Stomach (tissue), 9 donors: Measurements from ENCODE around the gene ZCCHC14. TPM values are rescaled to one million over a fixed set of nuclear protein-coding genes. Genes with fewer than 3 reads are reported as not detected.

Experiments used
- DNase-seq, 2 donors: peaks; one replicate each; pipeline versions ENCODE4 v3.0.0 to v3.0.0-alpha.2; 2013 to 2019
- H3K27ac ChIP-seq, 5 donors: fragments of 200-600 bp in 4 of 5; sonication (generic) in 4 of 5; one replicate each; pipeline ENCODE4 v1.5.1; 2013 to 2019; ENCODE audit warnings: mild to moderate bottlenecking in 1 of 5, moderate library complexity in 1 of 5
- H3K27me3 ChIP-seq, 3 donors: fragments of 200-600 bp; sonication (generic); one replicate each; pipeline ENCODE4 v1.5.1; 2017 to 2019; ENCODE audit warnings: mixed run types in 1 of 3
- H3K36me3 ChIP-seq, 4 donors: fragments of 200-600 bp; sonication (generic); 1 replicate in 3 of 4; 2 replicates in 1 of 4; pipeline ENCODE4 v1.5.1; 2016 to 2019
- H3K4me1 ChIP-seq, 4 donors: fragments of 200-600 bp; sonication (generic); one replicate each; pipeline ENCODE4 v1.5.1; 2016 to 2019
- H3K4me3 ChIP-seq, 4 donors: fragments of 200-600 bp; sonication (generic) in 3 of 4; one replicate each; pipeline ENCODE4 v1.5.1; 2016 to 2019; ENCODE audit warnings: mild to moderate bottlenecking in 1 of 4
- H3K9me3 ChIP-seq, 4 donors: fragments of 200-600 bp; sonication (generic); one replicate each; pipeline ENCODE4 v1.5.1; 2016 to 2019
- EP300 ChIP-seq: sonication (generic); formaldehyde crosslinking; IDR thresholded peaks from one replicate; pipeline ENCODE4 v1.6.1; 2017; ENCODE audit warnings: antibody characterized with exemption
- POLR2A ChIP-seq, 4 donors: fragments of 450-650 bp; IDR thresholded peaks; one replicate each; pipeline ENCODE4 v1.6.1; 2016; ENCODE audit warnings: antibody characterized with exemption in 4 of 4, control low read depth in 2 of 4, mild to moderate bottlenecking in 1 of 4, moderate library complexity in 1 of 4
- POLR2AphosphoS5 ChIP-seq, 3 donors: sonication (generic); formaldehyde crosslinking; IDR thresholded peaks; one replicate each; pipeline ENCODE4 v1.6.1; 2016; ENCODE audit warnings: antibody characterized with exemption in 3 of 3
- WGBS, 5 donors: extraction: QIAGEN DNeasy Blood & Tissue Kit in 3 of 5; methylation state at CpG; one replicate each; pipeline versions ENCODE4 v1.1.5 to v1.1.7; 2013 to 2018; 5-methylcytosine and 5-hydroxymethylcytosine counted together
- intact Hi-C: fragments of 100-400 bp; cut with DNase I; formaldehyde crosslinking; loops from one replicate; pipeline ENCODE4 v1.15.1; 2023; ENCODE audit warnings: low total_unique reads
- polyA plus RNA-seq, 3 donors: library from polyadenylated mRNA; stranded (reverse); fragments of 200-250 nt; gene quantifications; one replicate each; pipeline ENCODE4 v1.2.3, GENCODE V29; 2013
- total RNA-seq, 5 donors: library from RNA; depleted of rRNA; stranded (reverse); fragments of >200 nt; gene quantifications; one replicate each; pipeline versions ENCODE4 v1.1.0 to v1.2.3, GENCODE V29; 2014 to 2016
- TF ChIP-seq, protein P1 (sequence below), 7 experiments: fragments of 450-650 bp in 4 of 7; fragments of 200-600 bp in 3 of 7; sonication (generic) in 3 of 7; IDR thresholded peaks; one replicate each; pipeline ENCODE4 v1.5.1; 2016 to 2019; ENCODE audit warnings: antibody characterized with exemption in 7 of 7, control low read depth in 2 of 7, mild to moderate bottlenecking in 1 of 7
- donor health status: healthy with polysubstance abuse.
- donor health status: Bipolar disorder and iron deficiency.
- donor health status: healthy.

The ZCCHC14 gene
- total and polyA plus RNA-seq, 8 donors, result 5.4 to 25.9 (median 16.7) TPM

DNA sequence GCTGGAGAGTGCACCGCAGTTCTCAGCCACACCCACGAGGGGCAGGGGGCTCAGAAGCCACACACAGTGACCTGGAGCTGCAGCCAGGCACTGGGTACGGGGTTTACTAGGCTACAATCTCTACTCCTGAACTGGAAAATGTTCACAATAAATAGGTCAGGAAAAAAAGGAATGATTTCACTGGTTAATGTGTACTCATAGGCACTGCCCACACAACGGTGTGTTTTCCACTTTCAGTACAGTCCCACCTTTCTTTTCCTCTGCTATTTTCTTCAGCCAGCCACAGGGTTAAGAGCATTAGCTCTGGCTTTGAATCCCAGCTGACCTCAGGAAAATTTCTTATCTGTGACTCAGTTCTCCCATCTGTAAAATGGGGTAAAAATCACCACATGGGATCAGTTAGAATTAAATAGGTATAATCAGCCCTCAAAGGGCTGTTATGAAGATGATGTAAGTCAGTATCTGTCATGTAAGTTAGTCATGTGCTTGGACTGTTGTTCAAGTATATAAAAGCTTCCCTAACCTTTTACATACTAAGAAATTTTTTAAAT, 35.7 kb downstream of the ZCCHC14 start:
- Histone ChIP-seq H3K4me3 (no peak overlapping the region), H3K36me3 (peaks cover 16 to 67% (median 61%) of the 10 kb centered on the region in 4 donors), H3K27me3 (no peaks in the 10 kb centered on the region), H3K27ac (peak overlapping the region in 3 of 5 donors; percentile 5 to 32 (median 20)), H3K4me1 (peaks cover 6 to 29% (median 21%) of the 10 kb centered on the region in 4 donors), H3K9me3 (no peaks in the 10 kb centered on the region)
- WGBS, 5 donors, result 51 to 66% (median 53%) methylated on average over 4 of the region's 4 CpGs
- DNase-seq, result no peak
- intact Hi-C loops, result no loop called here
- TF ChIP-seq POLR2AphosphoS5 (IDR thresholded peaks at IDR 0.05) (no peak), EP300 (no peak), POLR2A (IDR thresholded peaks at IDR 0.05) (no peak)
- TF ChIP-seq, protein P1, sequence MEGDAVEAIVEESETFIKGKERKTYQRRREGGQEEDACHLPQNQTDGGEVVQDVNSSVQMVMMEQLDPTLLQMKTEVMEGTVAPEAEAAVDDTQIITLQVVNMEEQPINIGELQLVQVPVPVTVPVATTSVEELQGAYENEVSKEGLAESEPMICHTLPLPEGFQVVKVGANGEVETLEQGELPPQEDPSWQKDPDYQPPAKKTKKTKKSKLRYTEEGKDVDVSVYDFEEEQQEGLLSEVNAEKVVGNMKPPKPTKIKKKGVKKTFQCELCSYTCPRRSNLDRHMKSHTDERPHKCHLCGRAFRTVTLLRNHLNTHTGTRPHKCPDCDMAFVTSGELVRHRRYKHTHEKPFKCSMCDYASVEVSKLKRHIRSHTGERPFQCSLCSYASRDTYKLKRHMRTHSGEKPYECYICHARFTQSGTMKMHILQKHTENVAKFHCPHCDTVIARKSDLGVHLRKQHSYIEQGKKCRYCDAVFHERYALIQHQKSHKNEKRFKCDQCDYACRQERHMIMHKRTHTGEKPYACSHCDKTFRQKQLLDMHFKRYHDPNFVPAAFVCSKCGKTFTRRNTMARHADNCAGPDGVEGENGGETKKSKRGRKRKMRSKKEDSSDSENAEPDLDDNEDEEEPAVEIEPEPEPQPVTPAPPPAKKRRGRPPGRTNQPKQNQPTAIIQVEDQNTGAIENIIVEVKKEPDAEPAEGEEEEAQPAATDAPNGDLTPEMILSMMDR (IDR thresholded peaks at IDR 0.05), result no peak

- intact Hi-C loops, result no loop called here
- Histone ChIP-seq H3K27me3 (no peaks in the 10 kb centered on the region), H3K36me3 (peaks cover 19 to 70% (median 65%) of the 10 kb centered on the region in 4 donors), H3K4me3 (no peak overlapping the region), H3K9me3 (no peaks in the 10 kb centered on the region), H3K4me1 (peaks cover 0 to 16% (median 8%) of the 10 kb centered on the region in 4 donors), H3K27ac (no peak overlapping the region)
- no peak for DNase-seq
- TF ChIP-seq EP300 (no peak), POLR2A (IDR thresholded peaks at IDR 0.05) (no peak), POLR2AphosphoS5 (IDR thresholded peaks at IDR 0.05) (no peak)
- TF ChIP-seq, protein P1 (IDR thresholded peaks at IDR 0.05), result no peak
- WGBS, 5 donors, result 93 to 98% (median 96%) methylated on average over 3 of the region's 3 CpGs
Observed at GRCh38 chr16:87454391-87454790, 38.4 kb downstream of the ZCCHC14 start.

GRCh38 chr16:87453326-87453725, 39.5 kb downstream of the ZCCHC14 start:
- Histone ChIP-seq H3K9me3 (no peaks in the 10 kb centered on the region), H3K27me3 (no peaks in the 10 kb centered on the region), H3K27ac (no peak overlapping the region), H3K4me1 (peaks cover 0 to 15% (median 5%) of the 10 kb centered on the region in 4 donors), H3K36me3 (peaks cover 12 to 70% (median 64%) of the 10 kb centered on the region in 4 donors), H3K4me3 (no peak overlapping the region)
- 90 to 97% (median 94%) methylated on average over 10 to 14 of the region's 14 CpGs for WGBS, 5 donors
- DNase-seq, result no peak
- intact Hi-C loops, result no loop called here
- TF ChIP-seq POLR2AphosphoS5 (IDR thresholded peaks at IDR 0.05) (no peak), EP300 (no peak), POLR2A (IDR thresholded peaks at IDR 0.05) (no peak)
- TF ChIP-seq, protein P1 (IDR thresholded peaks at IDR 0.05), result no peak

GRCh38 chr16:87451563-87452210, 41.1 kb downstream of the ZCCHC14 start:
- H3K27me3 ChIP-seq, result no peaks in the 10 kb centered on the region
- intact Hi-C loops, result no loop called here
- no peaks in the 10 kb centered on the region for H3K9me3 ChIP-seq
- 91 to 93% (median 92%) methylated on average over 17 to 18 of the region's 18 CpGs for WGBS, 5 donors
- H3K36me3 ChIP-seq, result peaks cover 10 to 70% (median 66%) of the 10 kb centered on the region in 4 donors
- H3K27ac ChIP-seq, result no peak overlapping the region
- peaks cover 0 to 15% (median 2%) of the 10 kb centered on the region in 4 donors for H3K4me1 ChIP-seq
- no peak for DNase-seq
- H3K4me3 ChIP-seq, result no peak overlapping the region
- TF ChIP-seq POLR2AphosphoS5 (IDR thresholded peaks at IDR 0.05), result no peak

DNA sequence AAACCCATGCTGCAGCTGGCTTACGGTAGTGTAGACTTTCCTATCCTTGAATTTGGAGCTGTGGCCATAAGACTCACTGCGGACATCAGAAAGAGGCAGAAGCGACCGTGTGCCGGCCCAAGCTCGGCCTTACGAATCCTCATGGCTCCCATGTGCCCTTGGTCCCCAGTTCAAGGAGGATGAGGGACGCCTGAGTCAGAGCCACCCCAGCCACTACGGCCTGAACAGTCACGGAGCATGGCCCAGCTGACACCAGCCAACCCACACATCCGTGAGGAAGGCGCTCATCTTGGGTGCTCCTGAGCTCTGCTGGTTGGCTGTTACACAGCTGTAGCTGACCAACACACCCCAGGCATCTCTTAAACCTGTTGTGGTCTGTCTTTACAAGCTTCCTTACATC, 44.0 kb downstream of the ZCCHC14 start:
- H3K9me3 ChIP-seq, result no peaks in the 10 kb centered on the region
- peaks cover 13 to 73% (median 66%) of the 10 kb centered on the region in 4 donors for H3K36me3 ChIP-seq
- H3K27ac ChIP-seq, result no peak overlapping the region
- no peak overlapping the region for H3K4me3 ChIP-seq
- no peak for DNase-seq
- no peaks in the 10 kb centered on the region for H3K27me3 ChIP-seq
- intact Hi-C loops, result no loop called here
- TF ChIP-seq EP300, result no peak
- no peak for TF ChIP-seq POLR2AphosphoS5 (IDR thresholded peaks at IDR 0.05)
- no peak for TF ChIP-seq POLR2A (IDR thresholded peaks at IDR 0.05)
- TF ChIP-seq, protein P1 (IDR thresholded peaks at IDR 0.05), result no peak
- WGBS, 5 donors, result 96 to 99% (median 98%) methylated on average over 12 of the region's 12 CpGs
- peaks cover 0 to 16% (median 2%) of the 10 kb centered on the region in 4 donors for H3K4me1 ChIP-seq
